Measurements from ENCODE around the gene NUP155.
A peak's percentile ranks its signal among the peaks of the same experiment; 100 is the strongest.
"Not testable (repeated sequence)": the region's sequence is repeated elsewhere in the genome, so short reads cannot be mapped to it uniquely, and the experiment has no call there.

NUP155 gene

GRCh38 chr5:37272511-37272910 is 98.4 kb downstream of the NUP155 start:
- no peak for DNase-seq

GRCh38 chr5:37268100-37268499 is 102.8 kb downstream of the NUP155 start:
- DNase-seq: not testable (repeated sequence)

DNA sequence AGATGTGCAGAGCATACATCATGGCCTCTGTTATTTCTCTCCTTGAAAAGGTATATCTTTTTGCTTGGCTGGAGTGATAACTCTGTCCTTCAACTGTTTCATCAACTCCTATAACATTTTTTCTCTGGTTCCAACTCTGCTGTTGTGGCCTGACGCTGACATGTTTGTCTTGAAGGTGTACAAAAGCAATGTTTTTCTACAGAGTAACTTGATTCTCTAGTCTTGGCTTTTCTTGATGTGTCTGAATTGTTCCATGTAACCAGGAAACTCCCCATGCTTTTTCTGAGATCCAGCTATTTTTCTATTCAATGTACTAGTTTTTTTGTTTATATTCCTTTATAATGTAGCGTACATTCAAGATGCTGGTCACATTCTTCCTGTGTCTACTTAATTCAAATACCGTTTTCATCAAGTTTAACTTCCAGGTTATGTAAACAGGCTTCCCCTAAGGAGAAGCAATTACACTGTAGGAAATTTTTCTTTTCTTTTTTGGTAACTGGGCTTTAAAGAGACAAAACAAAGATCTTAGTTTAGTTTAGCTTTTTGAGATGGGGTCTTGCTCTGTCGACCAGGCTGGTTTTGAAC is 115.0 kb downstream of the NUP155 start:
- no peak for DNase-seq

- no peak for DNase-seq
Observed at GRCh38 chr5:37254581-37254980, 116.3 kb downstream of the NUP155 start.

DNA sequence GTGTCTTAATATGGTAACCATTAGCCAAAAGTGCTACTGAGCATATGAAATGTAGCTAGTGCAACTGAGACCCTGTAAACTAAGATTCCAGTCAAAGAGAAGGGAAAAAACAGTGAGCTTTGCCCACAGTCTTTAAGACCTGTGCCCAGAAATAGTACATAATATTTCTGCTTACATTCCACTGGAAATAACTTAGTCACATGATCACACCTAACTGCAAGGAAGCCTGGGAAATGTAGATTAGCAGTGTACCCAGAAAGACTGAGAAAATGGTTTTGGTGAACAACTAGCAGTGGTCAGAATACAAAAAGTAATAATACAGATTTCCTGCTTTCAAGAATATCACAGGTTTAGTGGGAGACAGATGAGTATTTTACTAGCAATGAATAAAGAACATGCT is 119.2 kb downstream of the NUP155 start:
- DNase-seq: no peak

- DNase-seq: no peak
Observed at GRCh38 chr5:37249815-37250164, 121.1 kb downstream of the NUP155 start.

- peak; percentile 83 for DNase-seq
Observed at GRCh38 chr5:37248970-37249814, 121.7 kb downstream of the NUP155 start, which contains the start of gene CPLANE1. CPLANE1 (minus strand) TSS chr5:37249376; CDS start chr5:37247698, 1,678 bp downstream.

GRCh38 chr5:37248421-37248969 is 122.4 kb downstream of the NUP155 start:
- no peak for DNase-seq

DNA sequence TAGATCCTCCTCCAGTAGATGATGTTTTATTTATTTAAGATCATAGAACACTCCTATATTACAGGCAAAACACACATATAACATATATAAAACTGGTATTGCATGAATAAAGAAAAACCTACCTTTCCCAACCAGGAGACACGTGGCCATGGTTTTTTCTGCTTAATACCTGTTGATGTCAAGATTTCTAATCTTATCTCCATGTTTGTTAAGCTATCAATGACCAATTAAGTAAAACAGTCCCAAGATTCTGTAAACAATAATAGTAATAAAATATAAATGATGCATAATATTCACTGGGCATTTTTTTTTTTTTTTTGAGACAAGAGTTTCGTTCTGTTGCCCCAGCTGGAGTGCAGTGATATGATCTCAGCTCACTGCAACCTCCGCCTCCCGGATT is 123.4 kb downstream of the NUP155 start:
- no peak for DNase-seq

DNA sequence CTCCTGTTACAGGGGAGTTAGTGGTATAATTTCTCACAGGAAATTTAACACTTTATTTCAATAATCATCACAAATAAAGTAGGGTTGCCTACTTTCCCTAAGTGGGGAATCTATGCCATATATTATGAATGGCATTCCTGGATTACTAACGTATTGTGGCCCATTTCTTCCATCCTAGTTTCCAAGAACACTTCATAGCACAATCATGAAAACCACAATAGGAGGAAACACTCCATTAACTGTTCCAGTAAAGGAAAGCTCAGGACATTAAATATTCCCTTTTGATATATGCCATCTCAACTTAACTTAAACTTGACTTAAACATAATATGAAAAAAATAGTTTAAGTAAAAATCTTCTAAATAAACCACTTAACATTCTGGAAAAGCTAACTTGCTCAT is 123.9 kb downstream of the NUP155 start:
- DNase-seq: no peak

All from NCI-H1092 treated with DMSO at 0.1 percent for 48 hours (cell line).